GM18520 (cell line): ENCODE measurements around the gene RIOK2.
A peak's percentile ranks its signal among the peaks of the same experiment; 100 is the strongest.
"Not testable (repeated sequence)": the region's sequence is repeated elsewhere in the genome, so short reads cannot be mapped to it uniquely, and the experiment has no call there.

Experiments used
- ATAC-seq: cut with Tn5 transposase; IDR thresholded peaks from one replicate; pipeline ENCODE4 v1.9.1; 2021; ENCODE audit not compliant: unreplicated experiment

RIOK2 gene

DNA sequence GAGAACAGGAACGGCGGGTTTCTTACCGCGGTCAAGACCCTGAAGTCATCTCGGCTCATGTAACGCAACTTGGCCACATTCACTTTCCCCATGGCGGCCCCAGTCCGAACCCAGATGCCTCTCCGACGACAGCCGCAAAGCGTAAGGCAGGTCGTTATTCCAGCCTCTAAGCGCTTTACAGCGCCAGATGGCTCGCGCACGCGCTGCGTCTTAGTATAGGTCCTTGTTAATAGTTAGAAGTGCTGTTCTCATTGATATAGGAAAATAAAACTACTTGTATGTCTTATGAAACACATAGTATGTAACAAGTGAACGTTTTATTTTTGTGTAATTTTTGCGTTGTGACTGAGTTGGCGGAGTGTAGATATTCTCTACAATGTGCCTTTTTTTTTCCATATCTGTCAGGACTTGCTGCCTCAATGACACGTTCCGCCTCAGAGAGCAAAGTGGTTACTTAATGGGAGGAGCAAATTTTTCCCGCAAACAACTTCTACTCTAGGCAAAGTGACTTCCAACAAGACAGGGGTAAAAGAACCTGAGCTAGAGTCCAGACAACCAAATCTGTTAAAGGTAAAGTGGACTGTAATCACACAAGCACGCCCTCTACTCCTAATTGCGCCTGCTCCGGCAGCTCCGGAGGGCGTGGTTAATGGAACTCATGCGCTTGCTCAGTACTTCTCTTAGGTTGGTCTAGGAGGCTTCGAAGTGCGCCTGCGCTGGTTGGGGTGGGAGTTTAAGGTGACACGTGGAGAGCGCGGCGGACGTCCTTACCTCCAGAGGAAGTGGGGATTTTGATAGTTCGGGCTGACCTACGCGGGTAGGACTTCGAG, at the start of gene RIOK2:
Gene RIOK2 (minus strand): TSS at position 148 of the 830 bp plus-strand sequence. CDS start 56 bp downstream, at position 92.
- ATAC-seq, result peak; percentile 86

GRCh38 chr5:97231025-97231636, 48.1 kb upstream of the RIOK2 start:
- ATAC-seq, result no peak

DNA sequence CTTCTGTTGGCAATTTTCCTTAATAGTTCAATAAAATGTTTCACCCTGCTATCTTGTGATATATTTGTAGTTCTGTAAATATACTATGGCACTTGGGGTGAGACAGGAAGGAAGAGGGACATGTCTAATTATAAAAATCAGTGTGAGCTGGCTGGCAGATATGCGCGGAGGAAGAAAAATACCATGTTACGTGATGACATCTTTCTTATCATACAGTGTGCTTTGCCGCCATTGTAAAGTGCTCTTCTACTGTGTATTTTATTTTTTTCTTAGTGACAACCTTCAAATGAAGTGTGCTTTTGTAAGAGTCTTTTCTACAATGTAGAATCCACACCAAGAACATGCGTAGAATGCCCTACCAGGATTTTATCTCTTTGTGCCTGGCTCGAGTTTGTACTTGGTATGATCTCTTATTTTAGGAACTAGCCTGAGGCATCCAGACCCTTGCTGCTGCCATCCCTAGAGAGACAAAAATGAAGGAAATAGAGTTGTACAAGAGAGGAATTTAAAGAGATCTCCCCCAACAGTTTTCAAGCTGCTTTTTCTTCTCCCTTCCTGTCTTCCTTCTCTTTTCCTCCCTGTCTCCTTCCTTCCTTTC, 46.7 kb upstream of the RIOK2 start:
- ATAC-seq, result no peak

- ATAC-seq, result no peak
Measured at GRCh38 chr5:97229196-97229595, 46.1 kb upstream of the RIOK2 start.

DNA sequence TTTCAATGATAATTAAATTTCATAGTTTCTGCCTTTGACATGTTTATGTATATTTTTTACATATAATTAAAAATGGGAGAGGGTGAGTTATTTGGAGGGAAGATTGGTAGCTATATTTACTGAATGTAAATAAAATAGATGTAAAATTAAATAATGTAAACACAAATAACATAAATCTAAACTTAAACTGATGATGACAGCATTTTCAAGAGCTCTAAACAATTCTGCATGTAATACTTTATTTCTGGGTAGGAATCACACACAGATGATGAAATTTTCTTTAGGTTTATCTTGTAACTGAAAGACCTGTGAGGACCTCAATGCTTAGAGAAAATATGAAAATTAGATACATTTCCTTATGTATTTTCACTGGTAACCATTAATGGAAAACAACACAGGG, 42.2 kb upstream of the RIOK2 start:
- no peak for ATAC-seq

DNA sequence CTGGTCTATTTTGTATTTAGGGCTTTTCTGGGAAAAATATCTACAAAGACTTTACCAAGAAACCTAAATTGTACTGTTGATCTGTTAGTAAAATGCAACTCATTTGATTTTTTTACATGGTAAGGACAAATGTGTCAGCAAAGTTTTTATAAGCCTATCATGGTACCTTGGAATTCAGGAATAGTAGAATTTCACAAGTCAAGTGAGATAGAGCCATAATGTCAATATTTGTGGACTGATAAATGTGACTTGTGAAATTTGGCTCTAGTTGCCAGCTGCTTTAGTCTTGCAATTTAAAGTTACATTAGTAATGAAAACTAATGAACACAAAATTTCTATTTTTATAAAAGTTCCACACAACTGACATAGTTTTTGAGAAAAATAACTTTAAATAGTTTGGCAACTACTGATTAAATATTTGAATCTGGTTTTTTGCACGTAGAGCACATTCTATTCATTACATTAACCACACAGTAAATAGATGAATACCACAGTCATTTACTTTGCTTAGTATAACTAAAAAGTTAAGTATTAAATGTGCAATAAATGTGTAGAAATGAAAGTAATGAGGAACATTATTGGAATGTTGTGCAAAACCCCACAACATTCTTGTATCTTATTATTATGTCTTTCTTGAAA, 41.2 kb upstream of the RIOK2 start:
- no peak for ATAC-seq

DNA sequence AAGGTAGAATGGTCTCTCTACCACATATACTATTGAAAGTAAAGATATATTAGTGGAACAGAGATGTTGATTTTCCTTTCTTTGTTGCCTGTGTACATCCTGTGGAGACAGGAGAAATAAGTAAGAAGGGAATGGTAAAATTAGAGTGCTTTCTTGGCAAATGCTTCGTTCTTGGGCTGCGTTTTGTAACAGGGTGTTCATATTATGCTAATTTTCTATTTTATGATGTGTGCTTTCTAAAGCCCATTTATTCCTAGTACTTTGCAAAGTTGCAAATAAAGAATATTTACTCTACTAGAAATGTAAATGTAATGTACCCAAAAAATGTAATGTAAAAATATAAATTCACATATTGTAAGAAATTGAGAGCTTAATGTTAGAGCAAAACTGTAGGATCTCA, 40.5 kb upstream of the RIOK2 start:
- ATAC-seq, result no peak

- no peak for ATAC-seq
Measured at GRCh38 chr5:97209343-97209742, 26.3 kb upstream of the RIOK2 start.

- ATAC-seq, result no peak
Measured at GRCh38 chr5:97208714-97209113, 25.7 kb upstream of the RIOK2 start.

- no peak for ATAC-seq
Measured at GRCh38 chr5:97208184-97208713, 25.2 kb upstream of the RIOK2 start.

DNA sequence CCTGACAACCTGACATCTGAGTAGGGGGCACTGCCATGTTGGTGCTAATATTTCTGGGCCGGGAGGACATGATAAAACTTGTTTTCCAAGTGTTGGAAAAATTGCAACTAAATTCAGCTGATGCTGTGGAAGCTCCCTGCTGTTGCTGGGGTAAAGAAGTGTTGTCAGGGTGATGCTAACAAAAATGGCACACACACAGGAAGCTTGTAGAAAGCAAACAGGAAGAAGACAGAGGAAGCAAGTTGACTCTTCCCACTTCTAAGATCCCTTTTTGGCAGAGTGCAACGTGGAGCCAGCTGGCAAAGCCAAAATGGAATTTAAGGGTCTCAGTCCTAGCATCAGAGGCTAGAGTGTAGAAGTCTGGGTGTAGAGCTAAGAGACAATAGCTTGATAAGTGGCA, 11.3 kb upstream of the RIOK2 start:
- ATAC-seq, result no peak

- no peak for ATAC-seq
Measured at GRCh38 chr5:97193355-97193688, 10.3 kb upstream of the RIOK2 start.

DNA sequence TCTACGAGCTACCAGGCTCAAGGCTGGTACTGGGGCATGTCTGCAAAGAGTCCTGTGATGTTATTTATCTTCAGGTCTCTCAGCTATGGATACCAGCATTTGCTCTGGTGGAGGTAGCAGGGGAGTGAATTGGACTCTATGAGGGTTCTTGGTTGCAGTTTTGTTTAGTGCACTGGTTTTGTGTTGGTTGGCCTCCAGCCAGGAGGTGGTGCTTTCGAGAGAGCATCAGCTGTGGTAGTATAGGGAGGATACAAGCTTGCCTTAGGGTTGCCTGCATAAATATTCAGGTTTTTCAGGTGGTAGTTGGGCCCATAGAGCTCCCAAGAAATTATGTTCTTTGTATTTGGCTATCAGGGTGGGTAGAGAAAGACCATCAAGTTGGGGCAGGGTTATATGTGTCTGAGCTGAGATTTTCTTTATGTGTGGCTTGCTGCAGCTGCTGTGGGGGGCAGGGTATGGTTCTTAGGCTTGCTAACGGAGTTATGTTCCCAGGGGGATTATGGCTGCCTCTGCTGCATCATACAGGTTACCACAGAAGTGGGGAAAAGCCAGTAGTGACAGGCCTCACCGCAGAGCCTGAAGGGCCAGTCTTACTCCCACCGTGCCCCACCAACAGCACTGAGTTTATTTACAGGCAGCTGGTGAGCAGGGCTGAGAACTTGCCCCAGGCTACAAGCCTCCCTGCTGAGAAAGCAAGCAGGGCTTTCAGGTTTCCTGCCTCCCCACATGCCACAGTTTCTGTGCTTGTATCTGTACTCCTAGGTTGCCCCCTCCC, 9.7 kb upstream of the RIOK2 start:
- ATAC-seq, result peak; percentile 86

DNA sequence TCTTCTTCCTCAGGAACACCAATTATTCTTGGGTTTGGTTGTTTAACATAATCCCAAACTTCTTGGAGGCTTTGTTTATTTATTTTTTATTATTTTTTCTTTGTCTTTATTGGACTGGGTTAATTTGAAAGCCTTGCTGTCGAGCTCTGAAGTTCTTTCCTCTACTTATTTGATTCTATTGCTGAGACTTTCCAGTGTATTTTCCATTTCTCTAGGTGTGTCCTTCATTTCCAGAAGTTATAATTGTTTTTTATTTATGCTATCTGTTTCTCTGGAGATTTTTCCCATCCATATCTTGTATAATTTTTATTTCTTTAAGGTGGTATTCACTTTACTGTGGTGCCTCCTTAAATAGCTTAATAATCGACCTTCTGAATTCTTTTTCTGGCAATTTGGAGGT, 8.8 kb upstream of the RIOK2 start:
- ATAC-seq, result no peak

- not testable (repeated sequence) for ATAC-seq
Measured at GRCh38 chr5:97189523-97189922, 6.5 kb upstream of the RIOK2 start.

GRCh38 chr5:97183930-97184213, 825 bp upstream of the RIOK2 start:
- no peak for ATAC-seq

GRCh38 chr5:97182571-97183099, 412 bp downstream of the RIOK2 start:
- ATAC-seq, result no peak

- ATAC-seq, result no peak
Measured at GRCh38 chr5:97181856-97182545, 1.0 kb downstream of the RIOK2 start.

- ATAC-seq, result not testable (repeated sequence)
Measured at GRCh38 chr5:97179457-97179856, 3.6 kb downstream of the RIOK2 start.

GRCh38 chr5:97172227-97172626, 10.8 kb downstream of the RIOK2 start:
- ATAC-seq, result no peak
